HG02852 (cell line): ENCODE data around the gene RNF187.

Experiments used
- ATAC-seq: cut with Tn5 transposase; IDR thresholded peaks from one replicate; pipeline ENCODE4 v1.9.1; 2021; ENCODE audit warnings: mild to moderate bottlenecking, moderate library complexity; ENCODE audit not compliant: unreplicated experiment

The RNF187 gene

DNA sequence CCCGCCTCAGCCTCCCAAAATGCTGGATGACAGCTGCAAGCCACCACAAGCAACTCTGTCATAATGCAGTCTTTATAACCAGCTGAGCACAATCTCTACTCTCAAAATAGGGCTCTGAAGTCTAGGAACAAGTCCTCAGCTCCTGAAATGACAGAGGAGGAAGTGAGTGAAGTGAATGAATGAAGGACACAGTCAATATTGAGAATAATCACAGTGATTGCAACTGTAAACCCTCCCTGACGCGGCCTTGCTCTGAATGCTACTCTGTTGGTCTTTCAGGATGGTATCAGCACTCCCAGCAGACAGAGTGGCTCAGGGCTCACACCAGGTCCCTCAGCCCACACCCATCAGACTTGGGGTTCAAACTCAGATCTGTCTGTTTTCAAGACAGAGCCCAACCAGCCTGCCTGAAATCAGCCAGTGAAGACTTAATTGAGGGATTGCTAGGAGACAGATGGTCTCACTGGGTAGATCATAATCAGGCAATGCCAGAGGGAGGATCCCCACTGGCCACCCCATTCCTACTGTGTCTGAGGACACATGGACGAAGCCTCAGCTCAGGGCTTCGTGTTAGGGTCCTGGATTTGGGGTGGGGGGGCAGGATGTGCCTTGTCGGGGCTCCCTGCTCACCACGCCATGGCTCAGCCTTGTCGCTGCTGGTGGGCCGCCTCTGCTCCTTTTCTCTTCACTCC is 20.9 kb downstream of the RNF187 start:
- no peak for ATAC-seq

DNA sequence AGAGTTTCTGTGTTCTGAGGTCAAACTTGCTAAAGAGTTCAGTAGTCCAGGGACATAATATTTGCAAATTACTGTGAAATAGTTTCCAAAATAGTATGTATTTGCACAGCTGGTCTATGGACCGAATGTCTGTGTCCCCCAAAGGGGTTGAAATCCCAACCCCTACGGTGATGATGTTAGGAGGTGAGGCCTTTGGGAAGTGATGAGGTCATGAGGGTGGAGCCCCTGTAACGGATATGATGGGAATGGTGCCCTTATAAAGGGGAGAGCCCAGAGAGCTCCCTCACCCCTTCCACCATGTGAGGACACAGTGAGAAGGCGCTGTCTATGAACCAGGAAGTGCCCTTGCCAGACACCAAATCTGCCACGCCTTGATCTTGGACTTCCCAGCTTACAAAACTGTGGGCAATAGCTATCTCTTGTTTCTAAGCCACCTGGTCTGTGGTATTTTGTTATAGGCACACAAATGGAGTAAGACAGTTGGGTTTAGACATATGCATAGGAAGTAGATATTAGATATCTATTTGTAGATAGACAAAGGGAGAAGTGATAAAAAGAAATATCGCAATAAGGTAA is 21.7 kb downstream of the RNF187 start:
- ATAC-seq, result no peak

DNA sequence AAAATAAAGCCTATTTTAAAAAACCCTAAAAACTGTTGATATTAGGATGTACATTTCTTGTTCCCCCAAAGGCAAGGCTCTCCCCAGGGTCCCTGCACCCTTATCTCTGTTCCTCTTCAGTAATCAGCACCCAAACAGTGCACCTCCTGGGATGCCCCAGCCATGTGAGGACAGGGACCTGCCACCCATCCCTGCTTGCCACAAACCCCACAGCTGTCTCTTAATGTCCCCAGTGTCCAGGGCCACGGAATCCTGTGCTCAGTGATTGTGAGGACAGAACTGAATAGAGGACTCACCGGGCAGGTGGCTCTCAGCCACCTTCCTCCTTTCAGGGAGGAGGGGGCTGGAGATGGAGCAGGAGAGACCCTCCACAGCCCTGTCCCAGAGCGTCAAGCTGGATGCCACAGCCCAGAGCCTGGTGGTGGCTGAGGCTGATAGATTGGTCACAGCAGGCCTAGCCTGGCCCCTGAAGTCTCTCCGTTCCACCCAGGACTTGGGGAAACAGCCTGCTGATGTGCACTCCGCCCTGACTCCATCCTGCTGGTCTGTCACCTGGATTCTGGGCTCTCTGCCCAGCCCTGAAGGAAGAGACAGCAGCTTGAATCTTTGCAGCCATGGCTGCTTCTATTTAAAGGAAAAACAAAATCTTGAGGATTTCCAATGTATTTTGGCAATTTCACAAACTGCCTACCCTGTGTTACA is 23.1 kb downstream of the RNF187 start:
- no peak for ATAC-seq

DNA sequence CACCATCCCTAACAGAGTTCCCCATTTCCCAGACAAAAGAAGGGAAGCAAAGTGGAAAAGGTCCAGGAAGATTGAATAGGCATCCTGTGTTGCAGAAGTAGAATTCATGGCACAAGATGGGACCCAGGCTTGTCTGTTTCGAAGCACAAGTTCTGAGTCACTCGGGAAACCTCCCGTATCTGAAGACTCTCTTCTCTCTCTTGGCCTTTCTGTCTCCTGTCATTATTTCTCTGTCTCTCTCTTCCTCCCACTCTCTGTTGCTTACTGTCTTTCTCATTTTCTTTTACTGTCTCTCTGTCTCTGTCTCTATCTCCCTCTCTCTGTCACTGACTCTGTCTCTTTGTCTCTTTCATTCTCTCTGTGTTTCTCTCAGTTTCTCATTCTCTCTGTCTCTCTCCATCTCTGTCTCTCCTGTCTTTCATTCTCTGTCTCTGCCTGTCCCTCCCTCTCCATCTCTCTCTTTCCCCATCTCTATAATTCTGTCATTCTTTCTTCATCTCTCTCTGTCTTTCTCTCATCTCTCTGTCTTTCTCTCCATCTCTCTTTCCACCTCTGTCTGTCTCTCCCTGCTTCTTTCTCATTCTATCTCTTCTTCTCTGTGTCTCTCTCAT is 23.7 kb downstream of the RNF187 start:
- no peak for ATAC-seq

DNA sequence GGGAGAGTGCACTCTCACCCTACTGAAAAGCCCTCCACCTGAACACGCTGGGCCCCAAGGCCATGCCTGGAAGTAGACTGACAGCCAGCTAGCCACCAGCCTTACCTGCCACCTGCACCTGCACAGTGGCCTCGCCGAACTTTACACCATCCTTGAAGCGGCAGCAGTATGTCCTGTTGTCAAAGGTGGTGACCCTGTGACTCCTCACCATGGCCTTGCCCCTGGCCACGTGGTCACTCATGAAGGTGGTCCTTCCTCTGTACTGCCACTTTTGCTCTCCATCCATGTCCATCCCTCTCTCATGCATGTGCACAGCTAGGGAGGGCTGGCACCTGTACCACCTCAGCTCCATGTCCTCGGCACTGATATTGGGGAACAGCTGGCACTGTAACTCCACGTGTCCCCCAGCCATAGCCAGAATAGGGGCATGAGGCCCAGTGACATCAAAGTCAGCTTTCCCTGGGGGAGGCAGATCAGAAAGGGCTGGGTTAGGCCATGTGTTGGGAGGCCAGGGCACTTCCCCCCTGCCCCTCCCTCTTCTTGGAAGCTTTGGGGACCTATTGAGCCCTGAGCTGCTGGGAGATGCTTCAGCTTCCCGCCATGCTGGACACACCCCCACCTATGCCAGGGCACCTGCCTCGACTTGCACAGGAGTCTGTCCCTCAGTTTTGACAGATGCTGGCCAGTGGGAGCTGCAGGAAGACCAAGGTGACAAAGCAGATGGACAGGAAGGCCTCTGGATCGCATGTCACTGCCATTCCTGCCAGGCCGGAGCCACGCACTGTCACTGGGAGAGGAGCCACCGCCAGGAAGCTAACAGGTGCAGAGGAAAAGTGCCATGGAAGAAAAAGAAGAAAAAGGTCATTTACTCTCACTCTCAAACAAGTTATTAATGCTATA is 24.6 kb downstream of the RNF187 start:
- ATAC-seq, result no peak

DNA sequence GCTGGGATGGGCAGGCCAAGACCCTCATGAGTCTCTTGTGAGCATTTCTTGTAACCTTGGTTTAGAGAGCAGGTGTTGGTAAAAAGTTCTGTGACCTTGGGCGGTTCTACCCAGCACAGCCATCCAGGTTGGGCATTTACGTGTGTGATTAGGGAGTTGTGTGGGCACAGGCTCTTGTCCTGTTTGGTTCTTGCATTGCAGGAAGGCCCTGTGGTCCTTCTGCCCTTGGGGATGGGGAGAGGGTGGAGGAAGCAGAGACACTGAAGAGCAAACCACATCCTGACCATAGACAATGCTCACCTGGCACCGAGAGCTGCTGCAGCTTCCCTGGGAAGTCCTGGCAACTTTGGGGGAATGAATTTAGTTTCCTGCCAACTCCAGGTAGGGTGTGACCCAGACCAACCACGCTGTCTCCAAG is 25.6 kb downstream of the RNF187 start:
- ATAC-seq, result no peak

DNA sequence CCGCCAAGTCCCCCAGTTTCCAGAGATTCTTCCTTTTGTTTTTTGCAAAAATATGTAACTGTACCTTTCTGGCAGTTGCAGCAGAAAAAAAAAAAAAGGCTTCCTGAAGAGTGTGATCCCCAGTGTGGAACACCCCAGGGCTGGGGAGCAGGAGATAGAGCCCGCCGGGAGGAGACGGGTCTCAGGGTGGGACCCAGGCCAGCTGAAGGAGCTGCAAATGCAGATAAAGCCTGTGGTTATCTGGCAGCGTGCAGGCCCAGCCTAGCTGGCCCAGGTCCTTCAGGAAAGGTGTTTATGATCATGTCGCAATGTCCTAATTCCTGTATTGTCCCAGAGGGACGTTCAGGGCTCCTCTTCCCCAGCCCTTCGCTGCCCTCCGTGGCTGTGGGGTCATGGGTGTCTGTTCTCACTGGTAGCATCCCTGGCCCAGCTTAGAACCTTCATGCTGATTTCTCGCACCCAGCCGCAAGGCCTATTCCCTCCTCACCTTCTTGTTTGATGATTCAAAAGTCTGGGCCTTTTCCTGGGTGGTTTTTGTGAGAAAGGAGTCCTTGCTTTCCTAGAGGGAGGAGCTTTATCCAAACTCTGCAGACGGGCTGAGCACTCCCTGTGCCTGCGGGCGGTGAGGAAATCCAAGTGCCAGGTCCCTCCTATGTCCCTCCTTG is 26.2 kb downstream of the RNF187 start:
- no peak for ATAC-seq

DNA sequence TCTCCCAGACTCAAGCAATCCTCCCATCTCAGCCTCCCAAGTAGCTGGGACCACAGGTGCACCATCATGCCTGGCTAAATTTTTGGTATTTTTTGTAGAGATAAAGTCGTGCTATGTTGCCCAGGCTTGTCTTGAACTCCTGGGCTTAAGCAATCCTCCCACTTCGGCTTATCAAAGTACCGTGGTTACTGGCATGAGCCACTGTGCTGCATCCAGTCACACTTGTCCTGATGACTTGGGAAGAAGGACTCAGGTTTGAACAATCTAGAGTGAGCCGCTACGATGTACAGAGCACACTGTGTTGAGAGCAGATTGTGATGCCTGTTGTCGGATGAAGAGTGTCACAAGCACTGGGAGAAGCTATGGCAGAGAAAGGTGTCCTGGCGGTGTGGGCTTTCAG is 27.2 kb downstream of the RNF187 start:
- no peak for ATAC-seq

DNA sequence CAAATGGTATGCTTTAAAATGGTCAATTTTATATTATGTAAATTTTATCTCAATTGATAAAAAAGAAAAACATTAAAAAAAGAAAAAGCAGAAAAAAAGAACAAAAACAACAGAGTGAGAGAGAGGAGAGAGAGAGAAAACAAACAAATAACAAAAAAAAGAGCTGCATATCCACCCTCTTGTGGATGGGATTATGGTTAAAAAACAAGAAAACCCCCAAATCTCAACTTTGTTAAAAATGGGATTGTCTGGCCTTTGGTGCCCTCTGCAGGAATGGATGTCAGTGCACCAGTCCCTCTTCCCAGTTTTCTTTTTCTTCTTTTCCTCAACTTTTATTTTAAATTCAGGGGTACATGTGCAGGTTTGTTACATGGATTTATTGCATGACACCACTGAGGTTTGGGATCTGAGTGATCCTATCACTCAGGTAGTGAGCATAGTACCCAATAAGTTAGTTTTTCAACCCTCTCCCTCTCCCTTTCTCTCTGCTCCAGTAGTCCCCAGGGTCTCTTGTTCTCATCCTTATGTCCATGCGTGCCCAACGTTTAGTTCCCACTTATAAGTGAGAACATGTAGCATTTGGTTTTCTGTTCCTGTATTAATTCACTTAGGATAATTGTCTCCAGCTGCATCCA is 28.1 kb downstream of the RNF187 start:
- no peak for ATAC-seq

DNA sequence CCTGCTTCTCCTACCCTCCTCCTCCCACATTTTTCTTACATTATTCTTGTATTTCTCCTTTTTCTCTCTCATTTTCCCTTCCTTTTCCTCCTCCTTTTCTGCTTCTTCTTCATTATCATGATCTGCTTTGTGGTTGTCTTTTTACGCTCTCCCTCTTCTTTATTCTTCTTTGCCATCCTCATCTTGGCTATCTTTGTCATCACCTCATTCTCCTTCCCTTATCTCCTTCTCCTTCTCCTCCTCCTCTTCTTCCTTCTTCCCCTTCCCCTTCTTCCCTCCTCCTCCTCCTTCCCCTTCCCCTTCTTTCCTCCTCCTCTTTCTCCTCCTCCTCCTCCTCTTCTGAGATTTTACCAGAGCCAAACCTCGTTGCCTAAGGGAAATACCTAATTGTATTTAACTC is 30.5 kb downstream of the RNF187 start:
- ATAC-seq, result no peak

DNA sequence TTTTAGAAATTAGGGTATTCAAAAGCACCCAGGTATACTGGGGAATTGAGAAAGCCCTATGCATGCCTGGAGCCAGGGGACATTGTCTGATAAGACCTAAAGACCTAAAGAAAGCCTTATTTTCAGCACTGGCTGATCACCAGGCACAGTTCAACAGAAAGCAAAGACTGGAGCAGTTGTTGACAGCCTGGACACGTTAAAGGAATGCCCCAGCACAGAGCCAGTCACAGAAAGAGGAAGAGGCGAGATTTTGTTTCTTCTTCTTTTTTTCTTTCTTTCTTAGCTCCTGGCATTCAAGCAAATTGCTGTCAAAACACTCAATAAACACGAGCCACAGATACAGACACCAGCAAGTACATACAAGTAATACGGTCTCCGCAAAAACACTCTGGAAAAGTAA is 40.4 kb downstream of the RNF187 start:
- no peak for ATAC-seq

DNA sequence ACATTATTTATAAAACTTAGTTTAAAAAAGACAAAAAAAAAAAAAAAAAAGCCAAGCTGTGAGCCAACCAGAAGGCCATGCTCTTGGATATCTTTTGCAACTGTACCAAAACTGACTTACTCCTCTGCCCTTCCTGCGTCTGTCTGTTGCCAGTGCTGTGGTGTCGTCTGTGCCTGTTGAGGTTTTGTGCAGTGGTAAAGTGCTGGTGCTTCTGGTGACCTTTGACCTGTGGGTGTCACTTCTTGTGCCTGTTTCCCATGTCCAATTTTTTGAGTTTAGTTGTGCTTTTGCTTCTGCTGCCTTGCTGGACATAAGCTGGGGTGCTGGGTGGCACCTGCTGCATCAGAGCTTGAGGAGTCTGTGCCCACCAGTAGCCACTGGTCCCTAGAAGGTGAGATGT is 41.4 kb downstream of the RNF187 start:
- no peak for ATAC-seq

DNA sequence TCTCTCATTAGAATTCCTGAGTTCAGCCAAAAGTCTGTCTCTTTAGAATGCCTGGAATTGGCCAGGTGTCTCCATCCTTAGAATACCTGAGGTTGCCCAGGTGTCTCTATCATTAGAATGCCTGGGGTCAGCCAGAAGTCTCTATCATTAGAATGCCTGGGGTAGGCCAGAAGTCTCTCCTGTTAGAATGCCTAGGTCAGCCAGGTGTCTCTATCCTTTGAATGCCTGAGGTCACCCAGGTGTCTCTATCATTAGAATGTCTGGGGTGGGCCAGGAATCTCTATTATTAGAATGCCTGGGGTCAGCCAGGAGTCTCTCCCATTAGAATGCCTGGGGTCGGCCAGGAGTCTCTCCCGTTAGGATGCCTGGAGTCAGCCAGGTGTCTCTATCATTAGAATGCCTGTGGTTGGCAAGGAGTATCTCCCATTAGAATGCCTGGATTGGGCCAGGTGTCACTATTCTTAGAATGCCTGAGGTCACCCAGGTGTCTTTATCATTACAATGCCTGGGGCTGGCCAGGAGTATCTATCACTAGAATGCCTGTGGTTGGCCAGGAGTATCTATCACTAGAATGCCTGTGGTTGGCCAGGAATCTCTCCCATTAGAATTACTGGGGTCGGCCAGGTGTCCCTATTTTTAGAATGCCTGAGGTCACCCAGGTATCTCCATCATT is 43.0 kb downstream of the RNF187 start:
- no peak for ATAC-seq

DNA sequence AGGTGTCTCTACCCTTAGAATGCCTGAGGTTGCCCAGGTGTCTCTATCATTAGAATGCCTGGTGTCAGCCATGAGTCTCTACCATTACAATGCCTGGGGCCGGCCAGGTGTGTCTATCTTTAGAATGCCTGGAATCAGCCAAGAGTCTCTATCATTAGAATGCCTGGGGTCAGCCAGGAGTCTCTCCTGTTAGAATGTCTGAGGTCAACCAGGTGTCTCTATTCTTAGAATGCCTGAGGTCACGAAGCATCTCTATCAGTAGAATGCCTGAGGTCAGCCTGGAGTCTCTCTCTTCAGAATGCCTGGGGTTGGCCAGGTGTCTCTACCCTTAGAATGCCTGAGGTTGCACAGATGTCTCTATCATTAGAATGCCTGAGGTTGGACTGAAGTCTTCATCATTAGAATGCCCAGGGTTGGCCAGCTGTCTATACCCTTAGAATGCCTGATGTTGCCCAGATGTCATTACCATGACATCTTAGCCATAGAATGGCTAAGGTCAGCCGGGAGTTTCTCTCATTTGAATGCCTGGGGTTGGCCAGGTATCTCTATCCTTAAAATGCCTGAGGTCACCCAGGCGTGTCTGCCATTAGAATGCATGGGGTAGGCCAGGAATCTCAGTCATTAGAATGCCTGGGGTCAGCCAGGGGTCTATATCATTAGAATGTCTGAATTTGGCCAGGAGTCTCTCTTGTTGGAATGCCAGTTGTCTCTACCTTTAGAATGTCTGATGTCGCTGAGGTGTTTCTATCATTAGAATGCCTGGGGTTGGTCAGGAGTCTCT is 44.0 kb downstream of the RNF187 start:
- ATAC-seq, result no peak

DNA sequence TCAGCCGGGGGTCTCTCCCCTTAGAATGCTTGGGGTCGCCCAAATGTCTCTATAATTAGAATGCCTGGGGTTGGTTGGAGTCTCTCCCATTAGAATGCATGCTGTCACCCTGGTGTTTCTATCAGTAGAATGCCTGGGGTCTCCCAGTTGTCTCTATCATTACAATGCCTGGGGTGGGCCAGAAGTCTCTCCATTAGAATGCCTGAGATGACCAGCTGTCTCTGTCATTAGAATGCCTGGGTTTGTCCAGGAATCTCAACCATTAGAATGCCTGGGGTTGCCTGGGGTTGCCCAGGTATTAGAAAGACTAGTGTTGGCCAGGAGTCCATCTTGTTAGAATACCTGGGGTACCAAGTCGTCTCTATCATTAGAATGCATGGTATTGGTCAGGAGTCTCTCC is 51.6 kb downstream of the RNF187 start:
- ATAC-seq, result no peak

DNA sequence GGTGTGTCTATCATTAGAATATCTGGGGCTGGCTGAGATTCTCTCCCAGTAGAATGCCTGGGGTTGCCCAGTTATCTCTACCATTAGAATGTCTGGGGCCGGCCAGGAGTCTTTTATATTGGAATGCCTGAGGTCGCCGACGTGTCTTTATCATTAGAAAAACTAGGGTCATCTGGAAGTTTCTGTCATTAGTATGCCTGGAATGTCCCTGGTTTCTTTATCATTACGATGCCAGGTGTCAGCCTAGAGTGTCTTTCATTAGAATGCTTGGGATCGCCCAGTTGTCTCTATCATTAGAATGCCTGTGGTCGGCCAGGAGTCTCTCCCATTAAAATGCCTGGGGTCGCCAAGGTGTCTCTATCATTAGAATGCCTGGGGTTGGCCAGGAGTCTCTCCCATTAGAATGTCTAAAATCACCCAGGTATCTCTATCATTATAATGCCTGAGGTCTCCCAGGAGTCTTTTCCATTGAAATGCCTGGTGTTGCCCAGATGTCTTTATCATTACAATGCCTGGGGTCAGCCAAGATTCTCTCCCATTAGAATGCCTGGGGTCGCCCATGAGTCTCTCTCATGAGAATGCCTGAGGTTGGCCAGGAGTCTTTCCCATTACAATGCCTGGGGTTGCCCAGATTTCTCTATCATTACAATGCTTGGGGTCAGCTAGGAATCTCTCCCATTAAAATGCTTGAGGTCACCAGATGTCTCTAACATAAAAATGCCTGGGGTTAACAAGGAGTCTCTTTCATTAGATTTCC is 53.2 kb downstream of the RNF187 start:
- ATAC-seq, result no peak

DNA sequence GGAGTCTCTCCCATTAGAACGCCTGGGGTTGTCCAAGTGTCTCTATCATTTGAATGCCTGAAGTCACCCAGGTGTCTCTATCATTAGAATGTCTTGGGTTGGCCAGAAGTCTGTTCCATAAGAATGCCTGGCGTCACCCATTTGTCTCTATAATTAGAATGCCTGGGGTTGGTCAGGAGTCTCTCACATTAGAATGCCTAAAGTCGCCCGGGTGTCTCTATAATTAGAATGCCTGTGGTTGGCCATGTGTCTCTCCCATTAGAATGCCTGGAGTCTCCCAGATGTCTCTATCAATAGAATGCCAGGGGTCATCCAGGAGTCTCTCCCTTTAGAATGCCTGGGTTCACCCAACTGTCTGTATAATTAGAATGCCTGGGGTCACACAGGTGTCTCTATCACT is 54.5 kb downstream of the RNF187 start:
- ATAC-seq, result no peak

DNA sequence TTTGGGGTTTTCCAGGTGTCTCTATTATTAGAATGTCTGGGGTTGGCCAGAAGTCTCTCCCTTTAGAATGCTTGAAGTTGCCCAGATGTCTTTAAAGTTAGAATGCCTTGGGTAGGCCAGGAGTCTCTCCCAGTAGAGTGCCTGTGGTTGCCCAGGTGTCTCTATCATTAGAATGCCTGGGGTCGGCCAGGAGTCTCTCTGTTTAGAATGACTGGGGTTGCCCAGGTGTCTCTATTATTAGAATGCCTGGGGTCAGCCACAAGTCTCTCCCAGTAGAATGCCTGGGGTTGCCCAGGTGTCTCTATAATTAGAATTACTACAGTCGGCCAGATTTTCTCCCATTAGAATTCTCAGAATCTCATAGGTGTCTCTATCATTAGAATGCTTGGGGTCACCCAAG is 55.2 kb downstream of the RNF187 start:
- ATAC-seq, result no peak
